HepG2 (cell line): Measurements from ENCODE around the gene EFNA2. TPM values are rescaled to one million over a fixed set of nuclear protein-coding genes. Genes with fewer than 3 reads are reported as not detected.

Experiments
- ATF4 ChIP-seq, 2 experiments: fragments of 450-650 bp in 1 of 2; sonication (generic) in 1 of 2; formaldehyde crosslinking; IDR thresholded peaks; 2 replicates each; pipeline versions ENCODE4 v1.5.0 to v1.8.0; 2020 to 2022; ENCODE audit warnings: mild to moderate bottlenecking in 1 of 2, missing genetic modification reagents in 1 of 2
- MED1 ChIP-seq: sonication (generic); formaldehyde crosslinking; IDR thresholded peaks from 2 replicates; pipeline ENCODE4 v1.4.0; 2020; ENCODE audit warnings: missing genetic modification reagents
- PCBP1 ChIP-seq: fragments of 200-400 bp; formaldehyde crosslinking; IDR thresholded peaks from 2 replicates; pipeline ENCODE4 v1.6.1; 2017; ENCODE audit warnings: mild to moderate bottlenecking, low read depth, low read length, borderline replicate concordance
- SKI ChIP-seq: fragments of 450-650 bp; IDR thresholded peaks from one replicate; pipeline ENCODE4 v1.6.1; 2018; ENCODE audit warnings: mild to moderate bottlenecking; ENCODE audit not compliant: partially characterized antibody
- SUZ12 ChIP-seq: fragments of 150-350 bp; IDR thresholded peaks from 2 replicates; pipeline ENCODE4 v1.6.1; 2014; ENCODE audit warnings: low read depth, low read length
- TEAD3 ChIP-seq: optimal IDR thresholded peaks from 2 replicates; pipeline ENCODE3; 2016; ENCODE audit warnings: borderline replicate concordance
- U2AF1 ChIP-seq: fragments of 200-400 bp; formaldehyde crosslinking; optimal IDR thresholded peaks from 2 replicates; pipeline ENCODE3; 2017; ENCODE audit warnings: mild to moderate bottlenecking, low read depth, low read length
- YEATS4 ChIP-seq: sonication (generic); formaldehyde crosslinking; IDR thresholded peaks from 2 replicates; pipeline ENCODE4 v1.4.0; 2020; ENCODE audit warnings: missing genetic modification reagents, borderline replicate concordance
- ZBTB44 ChIP-seq: sonication (generic); formaldehyde crosslinking; IDR thresholded peaks from 2 replicates; pipeline ENCODE4 v1.4.0; 2020; ENCODE audit warnings: missing genetic modification reagents
- ZNF232 ChIP-seq: sonication (generic); formaldehyde crosslinking; IDR thresholded peaks from 2 replicates; pipeline ENCODE4 v1.4.0; 2020; ENCODE audit warnings: missing genetic modification reagents, borderline replicate concordance
- ZNF256 ChIP-seq: sonication (generic); formaldehyde crosslinking; conservative IDR thresholded peaks from 2 replicates; pipeline ENCODE4 v1.4.0; 2020; ENCODE audit warnings: missing genetic modification reagents
- ZNF546 ChIP-seq: sonication (generic); formaldehyde crosslinking; conservative IDR thresholded peaks from 2 replicates; pipeline ENCODE4 v1.8.1; 2023; ENCODE audit warnings: mild to moderate bottlenecking, missing genetic modification reagents
- ZNF563 ChIP-seq: sonication (generic); formaldehyde crosslinking; IDR thresholded peaks from 2 replicates; pipeline ENCODE4 v1.8.0; 2022; ENCODE audit warnings: mild to moderate bottlenecking, moderate library complexity, missing genetic modification reagents
- ZNF687 ChIP-seq: sonication (generic); formaldehyde crosslinking; IDR thresholded peaks from 2 replicates; pipeline ENCODE4 v1.5.1; 2020; ENCODE audit warnings: mild to moderate bottlenecking, missing genetic modification reagents, moderate library complexity
- ZNF737 ChIP-seq: sonication (generic); formaldehyde crosslinking; IDR thresholded peaks from 2 replicates; pipeline ENCODE4 v1.5.0; 2020; ENCODE audit warnings: missing genetic modification reagents, mild to moderate bottlenecking, borderline replicate concordance
- ZNF768 ChIP-seq: sonication (generic); formaldehyde crosslinking; IDR thresholded peaks from 2 replicates; pipeline ENCODE4 v1.4.0; 2020; ENCODE audit warnings: missing genetic modification reagents
- ZZZ3 ChIP-seq: sonication (generic); formaldehyde crosslinking; IDR thresholded peaks from 2 replicates; pipeline ENCODE4 v1.4.0; 2020; ENCODE audit warnings: missing genetic modification reagents, mild to moderate bottlenecking, borderline replicate concordance
- polyA plus RNA-seq, 8 experiments: library from polyadenylated mRNA; depleted of rRNA in 3 of 8; stranded (reverse) in 7 of 8; unstranded in 1 of 8; fragments of >200 nt; fragmentation: Illumina TruSeq in 4 of 8; extraction: Trizol in 4 of 8; gene quantifications; 2 replicates each; pipeline versions ENCODE4 v1.2.1 to v1.2.3, GENCODE V29; 2011 to 2016; ENCODE audit warnings: low read depth in 4 of 8, missing spikeins in 1 of 8, mixed read lengths in 1 of 8; ENCODE audit not compliant: insufficient read depth in 1 of 8
- total RNA-seq, 5 experiments: library from RNA; depleted of rRNA; stranded (reverse); fragments of >200 nt; fragmentation: Illumina TruSeq; extraction: Trizol; gene quantifications; 2 replicates each; pipeline ENCODE4 v1.2.3, GENCODE V29; 2016; ENCODE audit warnings: low read depth in 1 of 5
- TF ChIP-seq, protein P1 (sequence below): sonication (generic); formaldehyde crosslinking; IDR thresholded peaks from 2 replicates; pipeline ENCODE4 v1.5.1; 2020; ENCODE audit warnings: missing genetic modification reagents, mild to moderate bottlenecking, borderline replicate concordance
- TF ChIP-seq, protein P2 (sequence below): sonication (generic); formaldehyde crosslinking; IDR thresholded peaks from 2 replicates; pipeline ENCODE4 v1.8.1; 2023; ENCODE audit warnings: mild to moderate bottlenecking, missing genetic modification reagents

Gene EFNA2
- total and polyA plus RNA-seq, 2 of the 13 experiments (the other 11 are each of a cell fraction or from before 2014, with no cell fraction given): 6.0 to 9.9 TPM

- no peak; the same call in 1 of the 2 replicates for TF ChIP-seq ZNF256 (CRISPR knock-in tag)
- no peak for TF ChIP-seq ZZZ3 (CRISPR knock-in tag)
- TF ChIP-seq ZNF687: peak; percentile 89
- TF ChIP-seq TEAD3 (CRISPR knock-in tag): no peak
- TF ChIP-seq PCBP1: 0 out of 2 replicates have a peak, but pooled peaks have one; percentile 63
- 0 out of 2 replicates have a peak, but pooled peaks have one; percentile 37 for TF ChIP-seq ZNF563 (CRISPR knock-in tag)
- TF ChIP-seq U2AF1: no peak
- no peak for TF ChIP-seq ZNF737 (CRISPR knock-in tag)
- TF ChIP-seq ZBTB44: no peak
- TF ChIP-seq ZNF768 (CRISPR knock-in tag): no peak
- TF ChIP-seq ATF4 (CRISPR knock-in tag; IDR thresholded peaks at IDR 0.05): no peak; a peak in 1 of 4 replicates
- peak; percentile 66 for TF ChIP-seq YEATS4 (CRISPR knock-in tag)
- peak; percentile 63 for TF ChIP-seq MED1 (CRISPR knock-in tag)
- TF ChIP-seq, protein P1, sequence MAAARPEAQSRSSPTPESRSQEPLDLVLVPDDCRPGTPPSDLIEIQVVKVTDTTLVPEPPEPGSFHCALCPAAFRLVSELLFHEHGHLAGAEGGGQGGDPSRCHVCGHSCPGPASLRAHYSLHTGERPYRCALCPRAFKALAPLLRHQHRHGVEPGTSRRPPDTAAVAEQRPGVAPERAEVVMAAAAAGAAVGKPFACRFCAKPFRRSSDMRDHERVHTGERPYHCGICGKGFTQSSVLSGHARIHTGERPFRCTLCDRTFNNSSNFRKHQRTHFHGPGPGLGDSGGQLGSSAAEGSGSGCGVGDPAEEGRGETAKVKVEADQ: no peak
- no peak for TF ChIP-seq SUZ12
- TF ChIP-seq ZNF546 (CRISPR knock-in tag): no peak
- TF ChIP-seq, protein P2, sequence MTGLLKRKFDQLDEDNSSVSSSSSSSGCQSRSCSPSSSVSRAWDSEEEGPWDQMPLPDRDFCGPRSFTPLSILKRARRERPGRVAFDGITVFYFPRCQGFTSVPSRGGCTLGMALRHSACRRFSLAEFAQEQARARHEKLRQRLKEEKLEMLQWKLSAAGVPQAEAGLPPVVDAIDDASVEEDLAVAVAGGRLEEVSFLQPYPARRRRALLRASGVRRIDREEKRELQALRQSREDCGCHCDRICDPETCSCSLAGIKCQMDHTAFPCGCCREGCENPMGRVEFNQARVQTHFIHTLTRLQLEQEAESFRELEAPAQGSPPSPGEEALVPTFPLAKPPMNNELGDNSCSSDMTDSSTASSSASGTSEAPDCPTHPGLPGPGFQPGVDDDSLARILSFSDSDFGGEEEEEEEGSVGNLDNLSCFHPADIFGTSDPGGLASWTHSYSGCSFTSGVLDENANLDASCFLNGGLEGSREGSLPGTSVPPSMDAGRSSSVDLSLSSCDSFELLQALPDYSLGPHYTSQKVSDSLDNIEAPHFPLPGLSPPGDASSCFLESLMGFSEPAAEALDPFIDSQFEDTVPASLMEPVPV (CRISPR knock-in tag): peak; percentile 31; the same call in 1 of the 2 replicates
- no peak for TF ChIP-seq ZNF232 (CRISPR knock-in tag)
- peak; percentile 56 for TF ChIP-seq SKI
These were observed 39.3 kb downstream of the EFNA2 start (continued) for GRCh38 chr19:1324806-1325567.
